Measurements from ENCODE around the gene ITGA5.

Gene ITGA5

GRCh38 chr12:54430471-54431069, 11.5 kb upstream of the ITGA5 start:
- no peak for DNase-seq

GRCh38 chr12:54429014-54429471, 10.0 kb upstream of the ITGA5 start:
- no peak for DNase-seq

- DNase-seq, result no peak
These were observed 9.3 kb upstream of the ITGA5 start for GRCh38 chr12:54428050-54429013.

GRCh38 chr12:54427106-54427505, 8.0 kb upstream of the ITGA5 start:
- DNase-seq, result no peak

- DNase-seq, result no peak
These were observed 7.6 kb upstream of the ITGA5 start for GRCh38 chr12:54426690-54427089.

- no peak for DNase-seq
These were observed 6.6 kb upstream of the ITGA5 start for GRCh38 chr12:54425702-54426101.

GRCh38 chr12:54424224-54424623, 5.2 kb upstream of the ITGA5 start:
- DNase-seq, result no peak

GRCh38 chr12:54423816-54424150, 4.7 kb upstream of the ITGA5 start:
- no peak for DNase-seq

- DNase-seq, result no peak
These were observed 2.8 kb upstream of the ITGA5 start for GRCh38 chr12:54421879-54422250.

- no peak for DNase-seq
These were observed 2.3 kb upstream of the ITGA5 start for GRCh38 chr12:54421175-54421878.

- DNase-seq, result no peak
These were observed 1.7 kb upstream of the ITGA5 start for GRCh38 chr12:54420766-54421144.

- no peak for DNase-seq
These were observed 502 bp downstream of the ITGA5 start for GRCh38 chr12:54418441-54419087.

- DNase-seq, result no peak
These were observed 1.2 kb downstream of the ITGA5 start for GRCh38 chr12:54417712-54418440.

- DNase-seq, result no peak
These were observed 2.1 kb downstream of the ITGA5 start for GRCh38 chr12:54416687-54417603.

GRCh38 chr12:54415221-54415929, 3.7 kb downstream of the ITGA5 start:
- DNase-seq, result no peak

- DNase-seq, result no peak
These were observed 5.5 kb downstream of the ITGA5 start for GRCh38 chr12:54413284-54414190.

GRCh38 chr12:54412786-54413185, 6.3 kb downstream of the ITGA5 start:
- DNase-seq, result no peak

GRCh38 chr12:54412348-54412747, 6.7 kb downstream of the ITGA5 start:
- DNase-seq, result no peak

- no peak for DNase-seq
These were observed 7.5 kb downstream of the ITGA5 start for GRCh38 chr12:54411391-54412241.

Measured in NCI-H446 (cell line).